Hematopoietic multipotent progenitor cell treated with erythropoietin and hydrocortisone succinate and interleukin-3 and kit ligand, for 4 days (in vitro differentiated cells): ENCODE results near the gene ADNP2.
A peak's percentile ranks its signal among the peaks of the same experiment; 100 is the strongest.

Experiments used
- DNase-seq: peaks from one replicate; pipeline ENCODE4 v3.0.0-alpha.2; 2015

Gene ADNP2

GRCh38 chr18:80108739-80109675 lies at the start of gene ADNP2:
TSS of gene ADNP2 (plus strand) at chr18:80109262. CDS start at chr18:80117543, 8,281 bp downstream.
- peak; percentile 97 for DNase-seq

- no peak for DNase-seq
These were observed 49.1 kb upstream of the ADNP2 start for GRCh38 chr18:80059945-80060344.

GRCh38 chr18:80065705-80066104 lies 43.4 kb upstream of the ADNP2 start:
- no peak for DNase-seq

GRCh38 chr18:80067321-80067720 lies 41.7 kb upstream of the ADNP2 start:
- DNase-seq: no peak

DNA sequence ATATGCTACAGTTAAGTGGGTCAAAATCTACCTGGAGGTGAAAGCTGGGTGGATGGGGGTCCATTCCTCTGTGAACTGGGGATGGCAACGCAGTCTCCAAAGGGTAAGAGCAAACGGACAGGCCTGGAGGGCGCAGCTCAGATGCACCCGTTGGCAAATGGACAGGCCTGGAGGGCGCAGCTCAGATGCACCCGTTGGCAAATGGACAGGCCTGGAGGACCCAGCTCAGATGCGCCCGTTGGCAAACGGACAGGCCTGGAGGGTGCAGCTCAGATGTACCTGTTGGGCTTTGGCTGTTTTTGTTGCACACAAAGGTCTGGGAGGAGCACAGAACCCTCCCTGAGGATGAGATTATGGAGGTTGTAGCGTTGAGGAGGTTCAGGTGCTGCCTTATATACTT lies 41.2 kb upstream of the ADNP2 start:
- DNase-seq: no peak

GRCh38 chr18:80068571-80069272 lies 40.3 kb upstream of the ADNP2 start:
- no peak for DNase-seq

DNA sequence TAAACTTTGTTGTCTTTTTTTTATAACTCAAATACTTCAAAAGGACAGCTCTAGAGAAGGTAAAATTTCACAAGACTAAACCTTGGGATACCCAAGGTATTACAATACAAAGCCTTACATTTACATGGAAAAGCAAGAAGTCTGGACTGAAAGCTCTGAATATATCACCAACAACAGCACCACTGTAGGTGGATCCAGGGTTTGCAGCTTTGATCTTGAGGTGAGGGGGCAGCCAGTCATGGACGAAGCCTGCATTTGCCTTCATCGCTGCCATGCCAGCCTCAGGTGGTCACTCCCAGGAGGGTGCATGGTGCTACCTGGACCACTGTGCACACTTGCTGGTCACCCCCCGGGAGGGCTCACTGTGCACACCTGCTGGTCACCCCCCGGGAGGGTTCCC lies 38.2 kb upstream of the ADNP2 start:
- DNase-seq: peak; percentile 10

DNA sequence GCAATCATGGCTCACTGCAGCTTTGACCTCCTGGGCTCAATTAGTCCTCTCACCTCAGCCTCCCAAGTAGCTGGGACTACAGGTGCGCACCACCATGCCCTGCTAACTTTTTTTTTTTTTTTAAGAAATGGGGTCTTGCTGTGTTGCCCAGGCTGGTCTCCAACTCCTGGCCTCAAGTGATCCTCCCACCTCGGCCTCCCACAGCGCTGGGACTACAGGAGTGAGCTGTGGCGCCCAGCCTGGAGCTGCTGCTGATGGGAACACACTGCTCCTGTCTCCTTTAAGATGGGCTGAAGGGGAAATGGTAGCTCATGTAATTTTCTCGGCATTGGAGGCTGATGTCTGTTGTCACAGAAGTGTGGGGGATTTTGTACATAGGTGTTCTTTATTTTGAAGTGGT lies 34.9 kb upstream of the ADNP2 start:
- no peak for DNase-seq

DNA sequence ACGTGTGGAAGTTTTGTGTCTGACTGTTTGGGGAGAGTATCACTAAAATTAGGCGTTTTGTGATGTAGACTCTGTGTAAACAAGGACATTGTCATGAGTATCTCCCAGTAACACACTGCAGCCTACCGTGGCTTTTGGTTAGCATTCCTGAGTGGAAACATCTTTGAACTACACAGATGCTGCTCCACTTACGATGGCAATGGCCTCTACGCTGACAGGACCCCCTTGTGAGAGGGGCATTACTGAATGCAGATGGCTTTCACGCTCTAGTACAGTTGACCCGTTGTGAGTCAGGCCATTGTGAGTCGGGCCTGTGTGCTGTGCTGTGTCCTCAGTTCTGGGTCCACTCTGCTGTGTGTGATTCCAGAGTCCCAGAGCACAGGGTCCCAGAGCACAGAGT lies 34.4 kb upstream of the ADNP2 start:
- DNase-seq: no peak

DNA sequence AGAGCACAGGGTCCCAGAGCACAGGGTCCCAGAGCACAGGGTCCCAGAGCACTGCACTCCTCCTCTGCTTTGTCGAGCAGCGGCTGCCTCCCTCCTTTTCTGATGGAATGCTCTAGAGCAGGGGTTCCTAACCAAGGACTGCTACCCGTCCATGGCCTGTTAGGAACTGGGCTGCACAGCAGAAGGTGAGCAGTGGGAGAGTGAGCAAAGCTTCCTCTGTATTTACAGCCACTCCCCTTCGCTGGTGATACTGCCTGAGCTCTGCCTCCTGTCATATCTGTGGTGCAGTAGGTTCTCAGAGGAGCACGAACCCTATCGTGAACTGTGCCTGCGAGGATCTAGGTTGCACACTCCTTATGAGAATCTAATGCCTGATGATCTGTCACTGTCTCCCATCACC lies 33.1 kb upstream of the ADNP2 start:
- DNase-seq: no peak

- DNase-seq: no peak
These were observed 32.7 kb upstream of the ADNP2 start for GRCh38 chr18:80076379-80076778.

DNA sequence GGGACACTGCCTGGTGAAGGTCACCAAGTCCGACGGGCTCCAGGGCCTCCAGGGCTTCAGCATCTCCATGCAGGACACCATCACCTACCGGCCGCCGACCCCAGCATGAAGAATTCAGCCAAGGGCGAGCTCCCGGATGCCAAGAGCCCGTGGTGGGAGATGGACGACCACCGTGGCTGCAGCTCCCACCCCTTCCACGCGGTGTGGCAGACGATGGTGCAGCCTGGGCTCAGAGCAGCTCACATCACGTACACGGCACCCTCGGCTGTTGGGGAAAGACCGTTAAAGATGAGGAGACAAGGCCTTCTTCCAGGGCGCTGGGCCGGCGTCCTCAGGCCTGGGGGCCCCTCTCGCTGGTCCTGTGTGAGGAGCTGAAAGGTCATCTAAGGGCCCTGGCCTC lies 31.2 kb upstream of the ADNP2 start:
- DNase-seq: no peak

GRCh38 chr18:80086281-80086680 lies 22.8 kb upstream of the ADNP2 start:
- DNase-seq: no peak

GRCh38 chr18:80088036-80088435 lies 21.0 kb upstream of the ADNP2 start:
- DNase-seq: no peak

DNA sequence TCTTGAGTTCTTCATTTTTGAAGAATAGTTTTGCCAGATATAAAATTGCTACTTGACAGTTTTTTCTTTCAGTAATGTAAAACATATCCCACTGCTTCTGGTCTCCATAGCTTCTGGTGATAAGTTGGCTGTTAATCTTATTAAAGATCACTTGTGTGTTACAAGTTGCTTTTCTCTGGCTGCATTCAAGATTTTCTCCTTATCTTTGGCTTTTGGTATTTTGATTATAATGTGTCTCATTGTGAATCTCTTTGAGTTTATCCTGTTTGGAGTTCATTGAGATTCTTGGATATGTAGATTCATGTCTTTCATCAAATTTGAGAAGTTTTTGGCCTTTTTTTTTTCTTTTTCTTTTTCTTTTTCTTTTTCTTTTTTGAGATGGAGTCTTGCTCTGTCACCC lies 20.2 kb upstream of the ADNP2 start:
- DNase-seq: no peak

GRCh38 chr18:80095414-80095813 lies 13.6 kb upstream of the ADNP2 start:
- no peak for DNase-seq

DNA sequence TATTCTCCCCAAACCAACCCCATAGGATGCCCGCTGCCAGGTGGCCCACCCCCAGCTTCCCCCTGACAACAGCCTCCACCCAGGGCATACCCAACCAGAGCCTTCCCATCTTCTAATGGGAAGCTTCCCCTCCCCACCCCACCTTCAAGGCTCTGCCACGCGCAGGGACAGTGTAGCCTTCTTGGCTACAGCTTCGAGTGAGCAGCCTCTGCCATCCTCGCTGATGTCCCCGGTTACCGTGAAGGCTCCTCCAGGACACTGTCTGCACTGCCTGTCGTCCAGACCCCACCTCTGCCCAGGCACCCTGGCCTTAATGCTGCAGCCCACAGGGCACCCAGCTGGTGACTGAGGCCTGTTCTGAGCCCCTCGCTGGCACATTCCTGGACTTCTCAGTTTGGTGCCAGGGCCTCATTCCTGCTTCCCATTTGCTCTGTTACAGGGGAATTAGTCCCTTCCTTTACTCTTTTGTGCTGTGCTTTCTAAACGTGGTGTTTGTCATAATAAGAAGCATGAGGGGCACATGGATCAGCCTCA lies 13.0 kb upstream of the ADNP2 start:
- DNase-seq: no peak

DNA sequence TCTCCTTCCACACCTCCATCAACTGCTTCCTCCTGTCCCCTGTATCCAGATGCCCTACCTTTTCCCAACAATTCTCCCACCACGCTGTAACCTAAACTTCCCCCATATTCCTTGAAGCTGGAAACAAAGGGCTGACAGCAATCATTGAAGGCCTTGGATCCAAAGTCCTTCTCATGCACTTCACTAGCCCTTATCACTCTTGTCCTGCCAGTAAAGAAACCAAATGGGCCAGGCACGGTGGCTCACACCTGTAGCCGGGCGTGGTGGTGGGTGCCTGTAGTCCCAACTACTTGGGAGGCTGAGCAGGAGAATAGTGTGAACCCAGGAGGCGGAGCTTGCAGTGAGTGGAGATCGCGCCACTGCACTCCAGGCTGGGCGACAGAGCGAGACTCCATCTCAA lies 11.9 kb upstream of the ADNP2 start:
- DNase-seq: no peak

GRCh38 chr18:80103231-80103630 lies 5.8 kb upstream of the ADNP2 start:
- no peak for DNase-seq

- DNase-seq: peak; percentile 30
These were observed 4.7 kb upstream of the ADNP2 start for GRCh38 chr18:80104364-80104779.

GRCh38 chr18:80105369-80106167 lies 3.5 kb upstream of the ADNP2 start:
- peak; percentile 68 for DNase-seq

GRCh38 chr18:80106482-80107051 lies 2.5 kb upstream of the ADNP2 start:
- no peak for DNase-seq

GRCh38 chr18:80107426-80107825 lies 1.6 kb upstream of the ADNP2 start:
- no peak for DNase-seq
